RWPE1 (cell line): ENCODE results near the gene VSIG8.

Experiments used
- CTCF ChIA-PET: fragments of 350-600 bp; sonication (Branson Sonifier 250); formaldehyde crosslinking; extraction: SDS; loops from one replicate; lab custom pipeline; 2021; lab: Yijun Ruan, JAX
- POLR2A ChIA-PET: fragments of 400-600 bp; formaldehyde crosslinking; extraction: SDS; loops from one replicate; lab custom pipeline; 2020; ENCODE audit warnings: antibody characterized with exemption; ENCODE audit not compliant: low non-redundant PET; lab: Yijun Ruan, JAX
- DNase-seq: peaks from one replicate; pipeline ENCODE4 v3.0.0; 2012; ENCODE audit warnings: low spot score
- H3K27ac ChIP-seq: fragments of 450-650 bp; 2 replicates; pipeline ENCODE4 v1.5.1; 2017
- TF ChIP-seq, protein P1 (sequence below): fragments of 450-650 bp; conservative IDR thresholded peaks from 2 replicates; pipeline ENCODE4 v1.5.1; 2017; ENCODE audit warnings: low read depth, mild to moderate bottlenecking

VSIG8 gene

DNA sequence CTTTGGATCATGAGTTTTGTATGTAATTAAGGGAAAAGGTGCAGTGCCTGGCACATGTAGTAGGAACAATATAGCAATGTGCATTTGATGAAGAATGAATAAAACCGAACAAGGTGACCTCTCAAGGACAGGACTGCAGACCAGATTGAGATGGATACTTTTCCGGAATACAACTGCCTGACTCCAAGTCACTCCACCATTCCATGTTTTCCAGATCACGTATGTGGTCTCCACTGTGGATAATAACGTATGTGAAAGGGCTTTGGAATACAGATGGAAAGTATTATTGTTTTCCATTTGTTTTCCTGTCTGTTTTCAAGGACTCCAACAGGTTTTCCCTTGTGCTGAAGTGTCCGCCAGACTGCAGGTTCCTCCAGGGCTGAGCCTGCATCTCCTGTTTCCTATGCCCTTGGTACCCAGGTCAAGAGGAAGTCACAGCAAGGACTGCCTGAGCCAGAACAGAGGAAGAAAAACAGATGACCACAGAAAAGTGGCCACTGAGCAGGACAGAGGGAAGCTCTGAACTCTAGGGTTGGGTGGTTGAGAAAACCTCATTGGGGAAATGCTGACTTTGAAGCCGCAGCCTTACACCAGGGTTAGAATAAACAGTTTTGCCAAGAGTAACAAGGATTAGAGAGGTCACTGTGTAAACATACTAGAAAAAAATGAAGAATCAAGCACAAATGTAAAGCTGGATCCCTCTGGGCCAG is 33.5 kb upstream of the VSIG8 start:
- no peak overlapping the region for H3K27ac ChIP-seq
- ChIA-PET CTCF (interaction anchor here (0.6 to 1.4 kb wide), 2 partner anchors 93 to 97 kb away, joined by 3 to 7 read pairs; no protein-coding TSS in a partner anchor), POLR2A (no interaction called here)
- TF ChIP-seq, protein P1, sequence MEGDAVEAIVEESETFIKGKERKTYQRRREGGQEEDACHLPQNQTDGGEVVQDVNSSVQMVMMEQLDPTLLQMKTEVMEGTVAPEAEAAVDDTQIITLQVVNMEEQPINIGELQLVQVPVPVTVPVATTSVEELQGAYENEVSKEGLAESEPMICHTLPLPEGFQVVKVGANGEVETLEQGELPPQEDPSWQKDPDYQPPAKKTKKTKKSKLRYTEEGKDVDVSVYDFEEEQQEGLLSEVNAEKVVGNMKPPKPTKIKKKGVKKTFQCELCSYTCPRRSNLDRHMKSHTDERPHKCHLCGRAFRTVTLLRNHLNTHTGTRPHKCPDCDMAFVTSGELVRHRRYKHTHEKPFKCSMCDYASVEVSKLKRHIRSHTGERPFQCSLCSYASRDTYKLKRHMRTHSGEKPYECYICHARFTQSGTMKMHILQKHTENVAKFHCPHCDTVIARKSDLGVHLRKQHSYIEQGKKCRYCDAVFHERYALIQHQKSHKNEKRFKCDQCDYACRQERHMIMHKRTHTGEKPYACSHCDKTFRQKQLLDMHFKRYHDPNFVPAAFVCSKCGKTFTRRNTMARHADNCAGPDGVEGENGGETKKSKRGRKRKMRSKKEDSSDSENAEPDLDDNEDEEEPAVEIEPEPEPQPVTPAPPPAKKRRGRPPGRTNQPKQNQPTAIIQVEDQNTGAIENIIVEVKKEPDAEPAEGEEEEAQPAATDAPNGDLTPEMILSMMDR, result no peak
- DNase-seq, result no peak

DNA sequence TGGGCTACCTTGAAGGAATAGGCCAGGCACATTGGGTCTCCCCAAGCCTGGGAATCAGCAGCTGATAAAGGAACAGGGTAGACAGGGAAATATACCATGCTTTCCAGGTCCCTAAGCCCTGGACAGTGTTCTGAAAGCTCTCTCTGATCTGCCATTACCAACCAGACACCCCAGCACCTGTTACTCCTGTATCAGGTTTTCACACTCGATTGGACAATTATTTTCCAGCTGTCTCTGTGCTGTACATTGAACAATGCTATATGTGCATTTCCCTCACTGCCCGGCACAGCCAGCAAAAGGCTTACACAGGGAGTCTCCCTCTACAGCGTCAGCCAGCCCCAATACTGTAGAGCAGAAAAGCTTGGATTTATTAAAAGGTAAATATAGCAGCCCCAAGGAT is 32.8 kb upstream of the VSIG8 start:
- no peak overlapping the region for H3K27ac ChIP-seq
- TF ChIP-seq, protein P1, result no peak
- POLR2A ChIA-PET, result no interaction called here
- DNase-seq, result no peak
- CTCF ChIA-PET, result interaction anchor here (0.6 to 3.7 kb wide), 3 partner anchors 92 to 112 kb away, joined by 3 to 46 read pairs (median 7); no protein-coding TSS in a partner anchor

DNA sequence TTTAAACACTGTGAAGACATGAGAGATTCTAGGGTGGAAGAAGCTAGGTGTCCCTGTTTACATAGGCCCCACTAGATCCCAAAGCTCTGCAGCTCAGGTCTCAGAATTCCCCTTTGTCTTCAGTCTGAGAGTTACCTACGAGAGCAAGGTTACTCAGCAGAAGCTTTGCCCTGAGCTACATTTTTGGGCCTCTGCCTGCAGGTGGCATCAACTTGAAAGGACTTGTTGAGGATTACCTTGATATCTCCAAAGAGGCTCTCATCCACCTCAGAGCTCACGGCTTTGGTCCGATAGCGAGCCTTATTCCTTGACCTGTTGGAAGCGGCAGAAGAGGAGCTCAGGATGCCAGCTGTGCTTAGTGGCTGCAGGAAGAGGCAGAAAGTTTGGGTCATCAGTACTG is 30.5 kb upstream of the VSIG8 start:
- ChIA-PET POLR2A (interaction anchor here (0.9 to 1.2 kb wide), 2 partner anchors 30 to 112 kb away, joined by 3 to 5 read pairs; partner anchors contain the start of gene DUSP23), CTCF (interaction anchor here (0.5 to 6.1 kb wide), 12 partner anchors 31 to 681 kb away, joined by 3 to 109 read pairs (median 5); partner anchors contain the start of genes DUSP23 and TAGLN2)
- TF ChIP-seq, protein P1, result no peak
- DNase-seq, result no peak
- no peak overlapping the region for H3K27ac ChIP-seq

DNA sequence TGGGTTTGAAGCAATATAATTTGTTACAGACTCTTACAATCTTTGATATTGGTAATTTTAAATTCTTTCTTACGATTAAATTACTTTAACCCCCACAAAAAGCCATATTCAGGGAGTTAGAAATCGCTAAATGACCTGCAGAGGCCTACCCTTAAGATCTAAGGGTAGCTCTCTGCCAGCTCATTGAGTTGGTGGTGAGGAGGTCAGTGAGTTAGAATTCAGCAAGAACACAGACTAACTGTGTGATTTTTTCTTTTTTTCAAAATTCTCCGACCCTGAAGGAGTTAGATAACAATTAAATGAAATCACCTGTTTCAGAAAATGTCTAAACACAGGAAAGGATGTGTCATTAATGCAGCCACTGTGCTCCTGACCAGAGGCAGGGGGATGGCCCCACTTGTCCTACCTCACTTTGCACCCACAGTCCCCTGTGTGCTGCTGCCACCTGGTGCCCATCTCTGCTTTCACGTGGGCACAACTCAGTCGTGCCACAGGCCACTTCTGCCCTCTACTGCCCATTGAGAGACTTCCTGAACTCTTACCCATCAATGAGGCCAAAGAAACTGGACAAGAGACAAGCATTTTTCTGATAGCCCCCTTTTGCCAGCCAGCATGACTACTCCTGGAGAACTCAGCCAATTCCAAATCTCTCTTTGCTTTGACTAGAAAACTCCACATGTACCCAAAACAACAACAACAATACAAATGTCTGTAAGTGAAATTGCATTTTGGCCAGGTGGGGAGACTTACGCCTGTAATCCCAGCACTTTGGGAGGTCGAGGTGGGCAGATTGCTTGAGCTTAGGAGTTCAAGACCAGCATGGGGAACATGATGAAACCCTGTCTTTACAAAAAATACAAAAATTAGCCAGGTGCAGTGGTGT is 29.1 kb upstream of the VSIG8 start:
- ChIA-PET CTCF (interaction anchor here (0.6 to 6.1 kb wide), 24 partner anchors 14 to 759 kb away, joined by 3 to 109 read pairs (median 4); partner anchors contain the start of genes DUSP23, FCRL6 and SLAMF8), POLR2A (no interaction called here)
- TF ChIP-seq, protein P1, result peak; percentile 98
- H3K27ac ChIP-seq, result peak overlapping the region; percentile 90
- peak; percentile 80 for DNase-seq

DNA sequence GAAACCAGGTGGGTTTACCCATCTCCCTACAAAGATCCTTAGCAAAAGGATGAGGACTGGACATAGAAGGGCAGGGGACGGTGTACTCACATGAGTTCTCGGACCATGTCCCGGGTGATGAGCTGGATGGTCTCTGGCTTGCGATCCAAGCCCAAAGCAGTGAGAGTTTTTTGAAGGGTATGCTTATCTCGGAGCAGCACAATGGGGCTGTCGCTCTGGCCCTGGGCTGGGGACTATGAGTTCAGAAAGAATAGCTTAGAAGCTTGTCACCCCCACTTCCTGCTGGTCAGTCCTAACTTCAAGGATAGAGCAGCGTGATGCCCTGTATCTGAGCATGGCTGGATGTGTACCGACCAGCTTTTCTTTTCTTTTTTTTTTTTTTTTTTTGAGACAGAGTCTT is 27.9 kb upstream of the VSIG8 start:
- POLR2A ChIA-PET, result no interaction called here
- CTCF ChIA-PET, result interaction anchor here (0.7 to 6.1 kb wide), 10 partner anchors 46 to 758 kb away, joined by 3 to 109 read pairs (median 4); partner anchors contain the start of genes DUSP23 and FCRL6

More for the DNA sequence above, 27.9 kb upstream of the VSIG8 start:
- TF ChIP-seq, protein P1, result no peak
- peak overlapping the region; percentile 90 for H3K27ac ChIP-seq
- DNase-seq, result no peak
